Endodermal cell (in vitro differentiated cells): Measurements from ENCODE around the gene RUNX2. TPM values are rescaled to one million over a fixed set of nuclear protein-coding genes. Genes with fewer than 3 reads are reported as not detected.

ENCODE experiments used
- DNase-seq: peaks from one replicate; pipeline ENCODE4 v3.0.0-alpha.2; 2017
- H3K27ac ChIP-seq: 2 replicates; pipeline ENCODE4 v1.5.1; 2013; ENCODE audit warnings: mild to moderate bottlenecking, low read depth, low read length, moderate library complexity
- H3K27me3 ChIP-seq: 2 replicates; pipeline ENCODE4 v1.6.1; 2013; ENCODE audit warnings: mild to moderate bottlenecking, low read length, moderate library complexity; ENCODE audit not compliant: insufficient read depth, control insufficient read depth, poor library complexity, severe bottlenecking
- H3K36me3 ChIP-seq: 2 replicates; pipeline ENCODE4 v1.7.0; 2013; ENCODE audit warnings: mild to moderate bottlenecking, low read length, moderate library complexity; ENCODE audit not compliant: control insufficient read depth, insufficient read depth
- H3K4me1 ChIP-seq: one replicate; pipeline ENCODE4 v1.7.0; 2013; ENCODE audit warnings: low read length; ENCODE audit not compliant: control insufficient read depth, insufficient read depth
- H3K4me3 ChIP-seq: 2 replicates; pipeline ENCODE4 v1.5.1; 2013; ENCODE audit warnings: mild to moderate bottlenecking, low read length, moderate library complexity
- H3K9ac ChIP-seq: 2 replicates; pipeline ENCODE4 v1.6.1; 2013; ENCODE audit warnings: mild to moderate bottlenecking, low read length, moderate library complexity; ENCODE audit not compliant: poor library complexity, severe bottlenecking; ENCODE audit errors: extremely low read depth
- H3K9me3 ChIP-seq: 2 replicates; pipeline ENCODE4 v1.6.1; 2013; ENCODE audit warnings: mild to moderate bottlenecking, low read length, moderate library complexity; ENCODE audit not compliant: control insufficient read depth
- H3K27ac Mint-ChIP-seq: 2 replicates; pipeline ENCODE4 v1.8.0; 2020; ENCODE audit warnings: mixed read lengths
- H3K27me3 Mint-ChIP-seq: 2 replicates; pipeline ENCODE4 v1.8.0; 2021; ENCODE audit warnings: mild to moderate bottlenecking, mixed read lengths; ENCODE audit not compliant: insufficient read depth
- H3K36me3 Mint-ChIP-seq: 2 replicates; pipeline ENCODE4 v1.8.0; 2020; ENCODE audit warnings: low read depth, mixed read lengths
- H3K4me1 Mint-ChIP-seq: 2 replicates; pipeline ENCODE4 v1.8.0; 2020; ENCODE audit warnings: mixed read lengths
- H3K4me3 Mint-ChIP-seq: 2 replicates; pipeline ENCODE4 v1.8.0; 2020; ENCODE audit warnings: mild to moderate bottlenecking, moderate library complexity, mixed read lengths
- H3K9me3 Mint-ChIP-seq: 2 replicates; pipeline ENCODE4 v1.8.0; 2020; ENCODE audit warnings: mild to moderate bottlenecking, mixed read lengths
- WGBS, 2 experiments: methylation state at CpG; one replicate each; pipeline versions ENCODE4 v1.1.5 to v1.1.7; 2013; ENCODE audit warnings: missing lambda C conversion rate in 2 of 2, mixed read lengths in 1 of 2; ENCODE audit not compliant: insufficient coverage in 1 of 2, insufficient read length in 1 of 2; 5-methylcytosine and 5-hydroxymethylcytosine counted together
- total RNA-seq, 2 donors: library from RNA; stranded (reverse); fragmentation: NEBNext Ultra II Directional in 1 of 2; extraction: Animal tissue kit (Norgen Biotek cat#: 25700) in 1 of 2; gene quantifications; 2 replicates in 1 of 2; 3 replicates in 1 of 2; pipeline ENCODE4 v1.2.1, GENCODE V29; 2021
- TF ChIP-seq, protein P1 (sequence below): fragments of 200-600 bp; sonication (generic); conservative IDR thresholded peaks from 2 replicates; pipeline ENCODE4 v1.5.0; 2021; ENCODE audit warnings: antibody characterized with exemption, mild to moderate bottlenecking

The RUNX2 gene
- total RNA-seq, 2 donors from 2014 or later, result 0.18 to 0.26 TPM

DNA sequence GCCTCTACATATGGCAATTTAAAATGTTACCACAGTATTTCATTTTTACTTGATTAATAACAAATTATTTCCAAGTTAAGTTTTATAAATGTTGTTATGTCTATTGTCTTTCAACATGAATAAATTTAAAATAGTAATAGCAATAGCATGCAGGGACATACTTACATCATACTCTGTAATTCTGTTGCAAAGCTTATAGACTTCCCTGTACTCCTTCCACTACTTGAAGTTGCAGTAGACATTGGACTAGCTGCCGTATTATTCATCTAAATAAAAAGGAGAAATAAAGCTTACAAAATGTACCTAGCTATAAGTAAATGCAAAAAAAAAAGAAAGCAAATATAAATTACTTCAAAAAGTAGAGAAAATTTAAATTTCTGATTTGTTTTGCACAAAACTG is 36.9 kb downstream of the RUNX2 start:
- Histone ChIP-seq H3K9ac (no peak overlapping the region), H3K4me1 (no peaks in the 10 kb centered on the region), H3K27ac (no peak overlapping the region), H3K36me3 (peaks cover 8% of the 10 kb centered on the region), H3K27me3 (no peaks in the 10 kb centered on the region), H3K4me3 (no peak overlapping the region), H3K9me3 (no peaks in the 10 kb centered on the region)
- Mint-ChIP-seq H3K4me3 (no peak overlapping the region), H3K27me3 (no peaks in the 10 kb centered on the region), H3K9me3 (no peaks in the 10 kb centered on the region), H3K27ac (no peak overlapping the region), H3K36me3 (peaks cover 3% of the 10 kb centered on the region), H3K4me1 (peaks cover 2% of the 10 kb centered on the region)
- TF ChIP-seq, protein P1, sequence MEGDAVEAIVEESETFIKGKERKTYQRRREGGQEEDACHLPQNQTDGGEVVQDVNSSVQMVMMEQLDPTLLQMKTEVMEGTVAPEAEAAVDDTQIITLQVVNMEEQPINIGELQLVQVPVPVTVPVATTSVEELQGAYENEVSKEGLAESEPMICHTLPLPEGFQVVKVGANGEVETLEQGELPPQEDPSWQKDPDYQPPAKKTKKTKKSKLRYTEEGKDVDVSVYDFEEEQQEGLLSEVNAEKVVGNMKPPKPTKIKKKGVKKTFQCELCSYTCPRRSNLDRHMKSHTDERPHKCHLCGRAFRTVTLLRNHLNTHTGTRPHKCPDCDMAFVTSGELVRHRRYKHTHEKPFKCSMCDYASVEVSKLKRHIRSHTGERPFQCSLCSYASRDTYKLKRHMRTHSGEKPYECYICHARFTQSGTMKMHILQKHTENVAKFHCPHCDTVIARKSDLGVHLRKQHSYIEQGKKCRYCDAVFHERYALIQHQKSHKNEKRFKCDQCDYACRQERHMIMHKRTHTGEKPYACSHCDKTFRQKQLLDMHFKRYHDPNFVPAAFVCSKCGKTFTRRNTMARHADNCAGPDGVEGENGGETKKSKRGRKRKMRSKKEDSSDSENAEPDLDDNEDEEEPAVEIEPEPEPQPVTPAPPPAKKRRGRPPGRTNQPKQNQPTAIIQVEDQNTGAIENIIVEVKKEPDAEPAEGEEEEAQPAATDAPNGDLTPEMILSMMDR, result no peak
- no peak for DNase-seq
- 100% methylated on average over 1 of the region's 1 CpG; no CpG with 5 or more reads in 1 of the 2 experiments for WGBS, 2 experiments

- Mint-ChIP-seq H3K27me3 (no peaks in the 10 kb centered on the region), H3K27ac (no peak overlapping the region), H3K36me3 (peaks cover 2% of the 10 kb centered on the region), H3K4me3 (no peak overlapping the region), H3K9me3 (no peaks in the 10 kb centered on the region), H3K4me1 (peaks cover 13% of the 10 kb centered on the region)
- Histone ChIP-seq H3K4me1 (no peaks in the 10 kb centered on the region), H3K9ac (no peak overlapping the region), H3K27ac (no peak overlapping the region), H3K36me3 (no peaks in the 10 kb centered on the region), H3K4me3 (no peak overlapping the region), H3K27me3 (no peaks in the 10 kb centered on the region), H3K9me3 (no peaks in the 10 kb centered on the region)
- no peak for DNase-seq
- WGBS, 2 experiments, result 89% methylated on average over 1 of the region's 1 CpG; no CpG with 5 or more reads in 1 of the 2 experiments
- TF ChIP-seq, protein P1, result no peak
Observed at GRCh38 chr6:45366534-45366933, 38.4 kb downstream of the RUNX2 start.

DNA sequence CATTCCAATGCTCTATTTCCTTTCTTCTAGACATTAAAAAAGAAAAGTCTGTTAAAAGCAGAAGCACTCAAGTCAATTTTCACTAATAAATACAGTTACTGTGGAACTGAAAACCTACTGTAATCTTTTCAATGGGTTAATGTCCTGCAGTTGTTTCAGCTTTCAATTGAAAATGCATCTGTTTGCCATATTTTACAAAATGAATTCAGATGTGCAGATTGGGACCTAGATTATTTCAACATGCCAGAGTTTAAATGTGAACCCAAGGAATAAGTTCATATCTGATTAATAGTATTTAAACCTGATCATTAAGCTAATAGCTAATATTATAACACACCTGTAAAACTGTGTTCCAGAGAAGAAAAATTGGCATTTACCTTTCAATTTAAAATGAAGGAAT is 39.9 kb downstream of the RUNX2 start:
- H3K4me3 ChIP-seq, result no peak overlapping the region

More for the DNA sequence above, 39.9 kb downstream of the RUNX2 start:
- H3K9ac ChIP-seq, result no peak overlapping the region
- peaks cover 5% of the 10 kb centered on the region for H3K4me1 ChIP-seq
- H3K27me3 ChIP-seq, result no peaks in the 10 kb centered on the region
- TF ChIP-seq, protein P1, result no peak
- H3K9me3 ChIP-seq, result no peaks in the 10 kb centered on the region
- no peaks in the 10 kb centered on the region for H3K36me3 ChIP-seq
- Mint-ChIP-seq H3K9me3 (no peaks in the 10 kb centered on the region), H3K4me3 (no peak overlapping the region), H3K4me1 (peaks cover 19% of the 10 kb centered on the region), H3K27me3 (no peaks in the 10 kb centered on the region), H3K36me3 (peaks cover 2% of the 10 kb centered on the region), H3K27ac (no peak overlapping the region)
- H3K27ac ChIP-seq, result no peak overlapping the region
- no peak for DNase-seq
